ENCODE measurements around the gene LRRC36. TPM values are rescaled to one million over a fixed set of nuclear protein-coding genes. Genes with fewer than 3 reads are reported as not detected.

The LRRC36 gene
- total and polyA plus RNA-seq, 10 of the 15 experiments (the other 5 are each of a cell fraction or from before 2014, with no cell fraction given) = 0.45 to 2.0 (median 0.75) TPM; not detected in 1

GRCh38 chr16:67400901-67401300, 74.3 kb downstream of the LRRC36 start:
- CTCF ChIA-PET = interaction anchor here (0.5 to 0.8 kb wide), 3 partner anchors 19 to 61 kb away, joined by 3 to 4 read pairs (median 3); no protein-coding TSS in a partner anchor
- WGBS (ENCODE audit: insufficient coverage, insufficient replicate concordance, low lambda C conversion rate, missing lambda C conversion rate) = 53% methylated on average over 14 of the region's 14 CpGs
- POLR2A ChIA-PET = no interaction called here
- TF ChIP-seq E2F8 (IDR thresholded peaks at IDR 0.05; ENCODE audit: low read depth, partially characterized antibody) (no peak), RAD51 (IDR thresholded peaks at IDR 0.05) (no peak), SMAD5 (IDR thresholded peaks at IDR 0.05; ENCODE audit: low read depth) (no peak), PBX3 (IDR thresholded peaks at IDR 0.05; ENCODE audit: insufficient replicate concordance, low read depth, low read length) (no peak), ATF7 (IDR thresholded peaks at IDR 0.05; ENCODE audit: low read depth) (no peak), HCFC1 (IDR thresholded peaks at IDR 0.05; ENCODE audit: low read length) (no peak), BCLAF1 (IDR thresholded peaks at IDR 0.05) (no peak), CBFB (IDR thresholded peaks at IDR 0.05; ENCODE audit: low read depth) (no peak), CUX1 (IDR thresholded peaks at IDR 0.05; ENCODE audit: insufficient replicate concordance, low read depth, low read length) (no peak), HSF1 (IDR thresholded peaks at IDR 0.05; ENCODE audit: low read depth, low read length) (no peak)

More at GRCh38 chr16:67400901-67401300, 74.3 kb downstream of the LRRC36 start:
- DNase-seq (ENCODE audit: low read depth, low spot score) (no peak), FAIRE-seq (no peak), ATAC-seq (no peak)
- Histone ChIP-seq H3K9ac (ENCODE audit: control insufficient read depth, insufficient read depth, low read length) (no peak overlapping the region), H3K4me1 (ENCODE audit: control insufficient read depth, insufficient read depth, low read length) (no peaks in the 10 kb centered on the region), H3K4me3 (no peak overlapping the region), H4K20me1 (ENCODE audit: control insufficient read depth, insufficient read depth) (no peaks in the 10 kb centered on the region), H3K79me2 (ENCODE audit: control insufficient read depth, insufficient read depth, low read length) (no peaks in the 10 kb centered on the region), H3K9me3 (replicated peaks; ENCODE audit: control insufficient read depth, insufficient read depth, low read length) (no peaks in the 10 kb centered on the region), H2AFZ (ENCODE audit: control insufficient read depth, low read depth, low read length) (no peak overlapping the region), H3K27ac (ENCODE audit: control insufficient read depth, insufficient read depth) (no peak overlapping the region), H3K4me2 (ENCODE audit: control insufficient read depth, insufficient read depth) (no peak overlapping the region), H3K27me3 (replicated peaks in 1 of 2; ENCODE audit: control insufficient read depth in 2 of 2, insufficient read depth in 2 of 2, low read length in 1 of 2) (peaks cover 0 to 1% of the 10 kb centered on the region in 2 experiments; a peak in 2 of 4 replicates), H3K36me3 (ENCODE audit: control insufficient read depth in 2 of 2, insufficient read depth in 2 of 2, low read length in 1 of 2) (no peaks in the 10 kb centered on the region)
- no TSS peak for BruUV-seq (replicated peaks)
- RAD21 ChIA-PET (ENCODE audit: unreplicated experiment) = interaction anchor here (2.2 kb wide), 1 partner anchor 141 kb away, joined by 19 read pairs; no protein-coding TSS in a partner anchor
- SMC1A ChIA-PET (ENCODE audit: uncharacterized antibody, unreplicated experiment) = interaction anchor here (1.9 kb wide), 1 partner anchor 140 kb away, joined by 5 read pairs; no protein-coding TSS in a partner anchor
- intact Hi-C loops (cut with micrococcal nuclease; ENCODE audit: unreplicated experiment) (no loop called here), in situ Hi-C loops (cut with MboI) (loop anchor here (25.0 kb wide), 1 partner anchor 414 kb away; the partner anchor contains the start of gene CES4A)
